ENCODE measurements around the gene TIMELESS.
"Not testable (repeated sequence)": the region's sequence is repeated elsewhere in the genome, so short reads cannot be mapped to it uniquely, and the experiment has no call there.

TIMELESS gene, protein sequence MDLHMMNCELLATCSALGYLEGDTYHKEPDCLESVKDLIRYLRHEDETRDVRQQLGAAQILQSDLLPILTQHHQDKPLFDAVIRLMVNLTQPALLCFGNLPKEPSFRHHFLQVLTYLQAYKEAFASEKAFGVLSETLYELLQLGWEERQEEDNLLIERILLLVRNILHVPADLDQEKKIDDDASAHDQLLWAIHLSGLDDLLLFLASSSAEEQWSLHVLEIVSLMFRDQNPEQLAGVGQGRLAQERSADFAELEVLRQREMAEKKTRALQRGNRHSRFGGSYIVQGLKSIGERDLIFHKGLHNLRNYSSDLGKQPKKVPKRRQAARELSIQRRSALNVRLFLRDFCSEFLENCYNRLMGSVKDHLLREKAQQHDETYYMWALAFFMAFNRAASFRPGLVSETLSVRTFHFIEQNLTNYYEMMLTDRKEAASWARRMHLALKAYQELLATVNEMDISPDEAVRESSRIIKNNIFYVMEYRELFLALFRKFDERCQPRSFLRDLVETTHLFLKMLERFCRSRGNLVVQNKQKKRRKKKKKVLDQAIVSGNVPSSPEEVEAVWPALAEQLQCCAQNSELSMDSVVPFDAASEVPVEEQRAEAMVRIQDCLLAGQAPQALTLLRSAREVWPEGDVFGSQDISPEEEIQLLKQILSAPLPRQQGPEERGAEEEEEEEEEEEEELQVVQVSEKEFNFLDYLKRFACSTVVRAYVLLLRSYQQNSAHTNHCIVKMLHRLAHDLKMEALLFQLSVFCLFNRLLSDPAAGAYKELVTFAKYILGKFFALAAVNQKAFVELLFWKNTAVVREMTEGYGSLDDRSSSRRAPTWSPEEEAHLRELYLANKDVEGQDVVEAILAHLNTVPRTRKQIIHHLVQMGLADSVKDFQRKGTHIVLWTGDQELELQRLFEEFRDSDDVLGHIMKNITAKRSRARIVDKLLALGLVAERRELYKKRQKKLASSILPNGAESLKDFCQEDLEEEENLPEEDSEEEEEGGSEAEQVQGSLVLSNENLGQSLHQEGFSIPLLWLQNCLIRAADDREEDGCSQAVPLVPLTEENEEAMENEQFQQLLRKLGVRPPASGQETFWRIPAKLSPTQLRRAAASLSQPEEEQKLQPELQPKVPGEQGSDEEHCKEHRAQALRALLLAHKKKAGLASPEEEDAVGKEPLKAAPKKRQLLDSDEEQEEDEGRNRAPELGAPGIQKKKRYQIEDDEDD

GRCh38 chr12:56448860-56449621 is at the start of gene TIMELESS:
Gene TIMELESS (minus strand): TSS chr12:56449426. CDS start chr12:56434170, 15,256 bp downstream.
- peak; percentile 94 for DNase-seq

DNA sequence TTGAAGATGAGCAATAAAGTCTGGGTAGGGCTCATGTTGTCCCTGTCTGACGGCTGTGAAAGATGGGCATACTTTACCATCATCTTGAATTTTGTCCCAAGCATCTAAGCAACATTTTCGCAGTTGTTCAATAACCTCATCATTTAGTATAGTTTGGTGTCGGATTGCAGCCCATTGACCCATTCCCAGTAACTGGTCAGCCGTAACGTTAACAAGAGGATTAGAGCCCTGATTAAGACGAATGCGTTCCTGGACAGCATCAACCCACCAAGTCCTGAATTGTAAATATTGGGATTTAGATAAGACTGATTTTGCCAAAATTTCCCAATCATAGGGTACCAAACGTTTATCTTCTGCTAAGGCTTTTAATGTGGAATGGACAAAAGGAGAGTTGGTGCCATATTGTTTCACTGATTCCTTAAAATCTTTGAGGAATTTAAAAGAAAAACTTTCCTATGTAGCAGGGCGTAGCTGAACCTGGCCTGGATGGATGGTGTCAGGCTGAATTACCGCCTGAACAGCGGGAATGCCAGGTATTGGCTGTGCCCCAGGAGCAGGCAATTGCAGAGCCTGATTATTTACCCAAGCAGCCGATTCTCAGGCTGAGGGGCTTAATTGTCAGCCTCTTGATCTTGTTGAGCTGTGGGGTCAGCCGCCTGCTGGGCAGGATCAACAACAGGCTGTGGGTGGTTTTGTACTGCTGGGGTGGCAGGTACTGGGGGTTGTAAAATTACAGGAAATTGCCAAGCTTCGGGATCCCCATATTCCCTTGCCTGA is 49.1 kb upstream of the TIMELESS start:
- DNase-seq, result peak; percentile 92

DNA sequence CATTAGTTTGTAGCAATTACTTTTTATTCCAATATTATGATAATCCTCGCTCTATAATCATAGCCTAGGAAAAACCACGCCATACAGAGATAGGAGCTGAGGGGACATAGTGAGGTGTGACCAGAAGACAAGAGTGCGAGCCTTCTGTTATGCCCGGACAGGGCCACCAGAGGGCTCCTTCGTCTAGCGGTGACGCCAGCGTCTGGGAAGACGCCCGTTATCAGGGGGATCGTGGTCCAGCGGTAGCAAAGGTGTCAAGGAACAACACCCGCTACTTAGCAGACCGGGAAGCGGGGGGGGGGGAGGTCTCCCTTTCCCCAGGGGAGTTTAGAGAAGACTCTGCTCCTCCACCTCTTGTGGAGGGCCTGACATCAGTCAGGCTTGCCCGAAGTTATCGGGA is 47.5 kb upstream of the TIMELESS start:
- peak; percentile 19 for DNase-seq

- not testable (repeated sequence) for DNase-seq
Measured at GRCh38 chr12:56494481-56494880, 45.3 kb upstream of the TIMELESS start.

- not testable (repeated sequence) for DNase-seq
Measured at GRCh38 chr12:56494106-56494415, 44.8 kb upstream of the TIMELESS start.

DNA sequence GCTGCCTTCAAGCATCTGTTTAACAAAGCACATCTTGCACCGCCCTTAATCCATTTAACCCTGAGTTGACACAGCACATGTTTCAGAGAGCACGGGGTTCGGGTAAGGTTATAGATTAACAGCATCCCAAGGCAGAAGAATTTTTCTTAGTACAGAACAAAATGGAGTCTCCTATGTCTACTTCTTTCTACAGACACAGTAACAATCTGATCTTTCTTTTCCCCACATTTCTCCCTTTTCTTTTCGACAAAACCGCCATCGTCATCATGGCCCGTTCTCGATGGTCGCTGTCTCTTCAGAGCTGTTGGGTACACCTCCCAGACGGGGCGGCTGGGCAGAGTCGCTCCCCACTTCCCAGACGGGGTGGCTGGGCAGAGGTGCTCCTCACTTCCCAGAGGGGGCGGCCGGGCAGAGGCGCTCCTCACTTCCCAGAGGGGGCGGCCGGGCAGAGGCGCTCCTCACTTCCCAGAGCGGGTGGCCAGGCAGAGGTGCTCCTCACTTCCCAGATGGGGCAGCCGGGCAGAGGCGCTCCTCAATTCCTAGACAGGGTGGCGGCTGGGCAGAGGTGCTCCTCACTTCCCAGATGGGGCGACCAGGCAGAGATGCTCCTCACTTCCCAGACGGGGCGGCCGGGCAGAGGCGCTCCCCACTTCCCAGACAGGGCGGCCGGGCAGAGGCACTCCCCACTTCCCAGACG is 44.3 kb upstream of the TIMELESS start:
- not testable (repeated sequence) for DNase-seq

DNA sequence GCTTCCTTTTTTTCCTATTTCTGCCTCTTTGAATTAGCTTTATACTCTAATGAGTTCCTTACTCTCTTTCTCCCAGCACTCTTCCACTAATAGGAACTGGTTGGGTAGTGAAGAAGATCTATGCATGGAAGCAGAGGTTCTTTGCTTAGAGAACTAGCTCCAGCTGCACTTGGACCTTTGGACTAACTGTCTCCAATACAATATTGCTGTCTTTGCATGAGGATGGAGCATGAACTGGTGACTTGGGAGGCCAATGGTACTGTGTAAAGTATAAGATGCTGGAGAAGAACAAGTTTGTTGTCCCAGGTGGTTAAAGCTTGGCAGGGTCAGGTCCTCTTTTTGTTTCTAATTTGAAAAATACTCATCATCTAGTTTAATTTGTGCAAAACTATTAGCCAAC is 41.1 kb upstream of the TIMELESS start:
- DNase-seq, result no peak

DNA sequence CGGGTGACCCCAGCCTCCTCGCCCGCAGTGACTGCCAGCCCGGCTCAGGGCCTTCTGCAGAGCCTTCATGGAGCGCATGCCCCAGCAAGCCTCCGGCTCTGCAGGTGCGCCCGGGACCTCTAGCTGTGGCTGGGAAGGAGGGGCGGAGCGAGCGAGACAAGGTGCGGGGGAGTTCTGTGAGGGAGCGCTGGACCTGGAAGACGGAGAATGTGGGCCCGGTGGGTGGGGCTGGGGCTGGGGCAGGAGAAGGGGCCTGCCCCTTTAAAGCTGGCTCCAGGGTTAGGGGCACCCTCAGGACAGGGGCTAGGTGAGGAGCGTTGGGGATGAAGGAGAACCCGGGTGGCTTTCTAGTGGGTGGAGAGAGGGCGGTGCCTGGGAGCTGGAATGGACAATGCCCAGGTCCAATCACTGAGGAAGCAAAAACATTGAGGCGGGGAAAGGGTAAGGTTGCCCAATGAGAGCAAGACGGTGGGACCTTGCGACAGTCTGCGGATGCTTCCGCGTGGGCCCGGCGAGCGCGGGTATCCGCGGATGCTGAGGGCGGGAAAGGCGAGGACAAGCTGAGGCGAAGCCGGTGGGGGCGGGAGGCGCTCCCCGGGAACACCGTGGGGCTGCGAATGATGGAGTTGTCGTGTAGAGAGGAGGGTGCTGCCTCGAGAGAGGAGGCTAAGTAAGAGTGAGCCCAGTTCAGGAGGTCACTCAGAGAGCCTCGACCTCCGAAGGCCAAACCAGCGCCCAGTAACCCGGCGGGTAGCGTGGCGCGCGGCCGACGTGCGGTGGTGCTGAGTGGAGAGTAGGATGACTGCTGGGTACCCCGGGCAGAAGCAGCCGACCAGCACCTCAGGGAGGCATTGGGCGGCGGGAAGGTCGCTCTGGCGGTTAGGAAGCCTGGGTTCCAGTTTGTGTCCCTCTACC is 39.1 kb upstream of the TIMELESS start, which contains the start of gene GLS2:
Gene GLS2 (minus strand): TSS at position 121 of the 915 bp plus-strand sequence. CDS start 43 bp downstream, at position 78.
- peak; percentile 93 for DNase-seq

DNA sequence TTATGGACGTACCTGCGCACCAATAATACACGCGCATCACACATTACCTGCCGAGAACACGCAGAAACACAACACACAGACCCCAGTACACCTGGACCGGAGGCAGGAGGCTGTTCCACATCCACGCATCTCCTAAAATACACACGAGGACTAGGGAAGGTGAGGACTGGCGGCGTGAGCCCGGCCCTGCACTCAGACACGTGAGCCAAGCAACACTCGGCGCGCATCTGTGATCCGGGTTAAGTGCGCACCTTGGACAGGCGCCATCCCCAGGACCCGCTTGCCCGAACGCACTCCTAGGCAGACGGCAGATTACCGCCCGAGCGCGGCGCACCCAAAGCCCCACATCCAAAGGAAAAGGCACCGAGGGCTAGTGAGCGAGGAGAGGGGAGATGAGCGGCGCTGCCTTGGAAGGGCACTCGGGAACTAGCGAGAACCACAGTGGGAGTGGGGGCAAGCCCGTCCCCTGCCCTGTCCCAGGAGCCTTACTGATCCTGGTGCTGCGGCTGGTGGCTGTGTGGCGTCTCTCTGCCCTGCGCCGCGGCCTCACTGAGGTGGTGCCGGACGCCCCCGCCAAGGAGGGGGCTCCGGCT is 38.3 kb upstream of the TIMELESS start:
- peak; percentile 69 for DNase-seq

- DNase-seq, result no peak
Measured at GRCh38 chr12:56486694-56487093, 37.5 kb upstream of the TIMELESS start.

DNA sequence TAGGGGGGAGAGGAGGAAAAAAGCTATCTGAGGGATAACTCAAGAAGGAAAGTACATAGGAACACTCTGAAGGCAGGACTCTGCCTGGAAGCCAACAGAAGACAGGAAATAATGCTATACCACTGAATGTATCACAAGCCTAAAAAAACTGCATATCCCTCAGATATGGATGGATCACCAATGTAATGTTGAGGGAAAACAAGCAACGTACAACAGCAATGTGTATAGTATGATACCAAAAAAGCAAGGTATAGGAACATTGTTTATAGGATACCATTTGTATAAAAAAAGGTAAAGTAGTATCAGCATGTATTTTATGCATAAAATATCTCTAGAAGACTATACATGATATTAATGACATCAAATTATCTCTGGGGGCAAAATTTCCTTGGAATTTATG is 35.3 kb upstream of the TIMELESS start:
- DNase-seq, result no peak

DNA sequence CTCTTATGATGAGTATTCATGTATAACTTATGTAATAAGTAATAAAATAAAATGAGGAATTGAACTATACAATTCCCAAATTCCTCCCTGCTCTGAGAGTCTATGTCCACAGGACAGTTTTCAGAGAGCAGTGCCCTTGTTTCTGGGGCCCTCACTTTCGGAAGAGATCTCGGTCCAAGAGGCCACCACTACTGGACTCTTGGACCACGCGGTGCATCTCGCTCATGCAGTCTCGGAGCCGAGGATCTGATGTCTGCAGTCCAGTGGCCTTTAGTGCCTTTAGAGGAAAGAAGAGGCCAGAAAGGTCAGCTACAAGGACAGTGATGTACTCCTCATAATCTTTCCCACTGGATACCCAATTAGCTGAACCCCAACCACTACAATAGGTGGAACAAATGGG is 30.4 kb upstream of the TIMELESS start:
- DNase-seq, result no peak

- no peak for DNase-seq
Measured at GRCh38 chr12:56477521-56478225, 28.4 kb upstream of the TIMELESS start.

DNA sequence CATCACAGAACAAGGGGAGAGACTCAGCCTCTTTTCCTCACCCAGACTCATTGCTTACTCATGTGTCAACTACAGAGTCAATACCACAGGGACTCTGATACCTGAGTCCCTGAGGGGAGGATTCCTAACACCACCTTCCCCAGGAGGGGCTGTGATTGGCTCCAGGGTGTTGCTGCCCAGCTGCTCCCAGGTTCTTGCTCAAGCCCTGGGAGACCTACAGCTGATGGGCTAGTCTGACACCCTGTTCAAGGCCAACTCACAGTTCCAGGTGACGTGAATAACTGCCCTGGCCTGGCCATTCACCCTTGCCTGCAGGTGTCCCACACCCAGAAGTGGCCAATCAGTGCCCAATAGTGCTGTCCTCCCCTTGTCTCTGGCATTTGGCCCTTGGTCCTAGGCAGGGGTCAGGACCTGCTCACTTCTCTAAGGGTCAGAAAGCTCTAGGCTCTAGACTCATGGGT is 27.8 kb upstream of the TIMELESS start:
- no peak for DNase-seq

DNA sequence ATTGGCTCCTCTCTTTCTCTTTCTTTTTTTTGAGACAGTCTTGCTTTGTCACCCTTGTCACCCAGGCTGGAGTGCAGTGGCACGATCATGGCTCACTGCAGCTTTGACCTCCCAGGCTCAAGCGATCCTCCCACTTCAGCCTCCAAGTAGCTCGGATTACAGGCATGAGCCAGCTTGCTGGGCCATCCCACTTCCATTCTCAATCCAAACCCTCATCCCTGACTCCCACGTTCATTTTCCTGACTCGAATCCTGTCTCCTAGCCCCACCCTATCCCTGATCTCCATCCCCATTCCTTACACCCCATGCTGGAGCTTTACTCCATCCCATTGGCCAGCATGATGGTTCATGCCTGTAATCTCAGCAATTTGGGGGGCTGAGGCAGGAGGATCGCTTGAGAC is 26.9 kb upstream of the TIMELESS start:
- DNase-seq, result no peak

GRCh38 chr12:56474389-56474788 is 25.2 kb upstream of the TIMELESS start:
- no peak for DNase-seq

DNA sequence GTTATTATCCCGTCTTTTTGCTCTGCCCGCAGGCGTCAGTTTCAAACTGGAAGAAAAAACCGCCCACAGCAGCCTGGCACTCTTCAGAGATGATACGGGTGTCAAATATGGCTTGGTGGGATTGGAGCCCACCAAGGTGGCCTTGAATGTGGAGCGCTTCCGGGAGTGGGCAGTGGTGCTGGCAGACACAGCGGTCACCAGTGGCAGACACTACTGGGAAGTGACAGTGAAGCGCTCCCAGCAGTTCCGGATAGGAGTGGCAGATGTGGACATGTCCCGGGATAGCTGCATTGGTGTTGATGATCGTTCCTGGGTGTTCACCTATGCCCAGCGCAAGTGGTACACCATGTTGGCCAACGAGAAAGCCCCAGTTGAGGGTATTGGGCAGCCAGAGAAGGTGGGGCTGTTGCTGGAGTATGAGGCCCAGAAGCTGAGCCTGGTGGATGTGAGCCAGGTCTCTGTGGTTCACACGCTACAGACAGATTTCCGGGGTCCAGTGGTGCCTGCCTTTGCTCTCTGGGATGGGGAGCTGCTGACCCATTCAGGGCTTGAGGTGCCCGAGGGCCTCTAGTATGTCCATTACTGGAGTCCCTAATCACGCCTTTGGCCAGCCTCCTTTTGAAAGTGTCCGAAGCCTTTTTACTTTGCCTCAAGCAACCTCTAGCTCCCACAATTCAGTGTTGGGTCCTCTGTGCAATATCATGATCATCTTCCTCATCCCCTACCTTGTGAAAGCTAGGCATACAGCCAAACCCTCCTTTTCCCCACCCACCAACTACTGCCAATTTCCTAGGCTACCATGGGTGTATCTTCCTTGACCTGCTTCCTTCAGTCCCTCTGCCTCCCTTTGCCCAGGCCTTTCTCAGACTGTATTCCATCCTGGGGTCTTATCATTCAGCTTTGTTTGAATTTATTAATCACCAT is 20.0 kb upstream of the TIMELESS start:
- peak; percentile 38 for DNase-seq
